ENCODE results near the gene RAB34. TPM values are rescaled to one million over a fixed set of nuclear protein-coding genes. Genes with fewer than 3 reads are reported as not detected.

RAB34 gene
- total and polyA plus RNA-seq, 2 donors (not counting 3 experiments of a cell fraction or from before 2014, with no cell fraction given), result 62.3 to 113 TPM

DNA sequence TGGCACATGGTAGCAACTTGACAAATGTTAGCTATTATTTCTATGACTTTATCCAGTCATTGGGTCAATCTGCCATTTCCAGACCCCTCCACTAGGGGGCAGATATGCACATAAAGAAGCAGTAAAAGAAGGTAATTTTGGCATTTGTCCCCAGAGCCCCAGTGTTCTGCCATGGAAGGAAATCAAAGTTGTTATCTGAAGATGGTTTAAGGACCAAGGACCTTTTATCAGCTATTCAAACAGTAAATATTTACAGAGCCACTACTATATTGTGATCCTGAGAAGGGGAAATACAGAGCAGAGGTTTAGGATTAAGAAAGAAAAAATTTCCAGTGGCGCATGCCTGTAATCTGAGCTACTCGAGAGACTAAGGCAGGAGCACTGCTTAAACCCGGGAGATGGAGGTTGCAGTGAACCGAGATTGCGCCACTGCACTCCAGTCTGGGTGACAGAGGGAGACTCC, 46.2 kb upstream of the RAB34 start:
- dilution Hi-C loops (cut with MboI; ENCODE audit: extremely low pct_ligation_motif_present, low sequenced_read_pairs), result no loop called here
- TF ChIP-seq EZH2 (IDR thresholded peaks at IDR 0.05; ENCODE audit: borderline replicate concordance, low read depth, low read length, severe bottlenecking), result no peak
- TF ChIP-seq, protein P1, sequence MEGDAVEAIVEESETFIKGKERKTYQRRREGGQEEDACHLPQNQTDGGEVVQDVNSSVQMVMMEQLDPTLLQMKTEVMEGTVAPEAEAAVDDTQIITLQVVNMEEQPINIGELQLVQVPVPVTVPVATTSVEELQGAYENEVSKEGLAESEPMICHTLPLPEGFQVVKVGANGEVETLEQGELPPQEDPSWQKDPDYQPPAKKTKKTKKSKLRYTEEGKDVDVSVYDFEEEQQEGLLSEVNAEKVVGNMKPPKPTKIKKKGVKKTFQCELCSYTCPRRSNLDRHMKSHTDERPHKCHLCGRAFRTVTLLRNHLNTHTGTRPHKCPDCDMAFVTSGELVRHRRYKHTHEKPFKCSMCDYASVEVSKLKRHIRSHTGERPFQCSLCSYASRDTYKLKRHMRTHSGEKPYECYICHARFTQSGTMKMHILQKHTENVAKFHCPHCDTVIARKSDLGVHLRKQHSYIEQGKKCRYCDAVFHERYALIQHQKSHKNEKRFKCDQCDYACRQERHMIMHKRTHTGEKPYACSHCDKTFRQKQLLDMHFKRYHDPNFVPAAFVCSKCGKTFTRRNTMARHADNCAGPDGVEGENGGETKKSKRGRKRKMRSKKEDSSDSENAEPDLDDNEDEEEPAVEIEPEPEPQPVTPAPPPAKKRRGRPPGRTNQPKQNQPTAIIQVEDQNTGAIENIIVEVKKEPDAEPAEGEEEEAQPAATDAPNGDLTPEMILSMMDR (IDR thresholded peaks at IDR 0.05; ENCODE audit: extremely low read depth in 1 of 2, insufficient read depth in 1 of 2, low read depth in 1 of 2, low read length in 2 of 2), result peak; percentile 66 to 75
- TF ChIP-seq POLR2AphosphoS5 (IDR thresholded peaks at IDR 0.05; ENCODE audit: insufficient read depth, low read depth, low read length), result no peak
- no peak for TF ChIP-seq POLR2A (IDR thresholded peaks at IDR 0.05; ENCODE audit: low read depth, low read length)
- TF ChIP-seq, protein P2, sequence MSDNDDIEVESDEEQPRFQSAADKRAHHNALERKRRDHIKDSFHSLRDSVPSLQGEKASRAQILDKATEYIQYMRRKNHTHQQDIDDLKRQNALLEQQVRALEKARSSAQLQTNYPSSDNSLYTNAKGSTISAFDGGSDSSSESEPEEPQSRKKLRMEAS (IDR thresholded peaks at IDR 0.05; ENCODE audit: insufficient read depth, insufficient read length), result no peak
- TF ChIP-seq FOS (IDR thresholded peaks at IDR 0.05; ENCODE audit: borderline replicate concordance, insufficient read depth, low read length), result no peak

More for the DNA sequence above, 46.2 kb upstream of the RAB34 start:
- POLR2A ChIA-PET, result interaction anchor here (1.5 kb wide), 1 partner anchor 79 kb away, joined by 8 read pairs; the partner anchor contains the start of gene FAM222B
- H3K4me1 ChIP-seq (ENCODE audit: control insufficient read depth, extremely low read depth, insufficient read depth, low read length), result peaks cover 16% of the 10 kb centered on the region
- H3K79me2 ChIP-seq (ENCODE audit: control insufficient read depth, insufficient read depth, low read length), result peaks cover 10% of the 10 kb centered on the region
- no peak overlapping the region for H2AFZ ChIP-seq (ENCODE audit: low read depth, low read length)
- CTCF ChIA-PET, result interaction anchor here (0.6 to 6.4 kb wide), 64 partner anchors 10 to 360 kb away, joined by 3 to 130 read pairs (median 8); partner anchors contain the start of genes DHRS13, ERAL1, FAM222B and FLOT2
- H3K9me3 ChIP-seq (replicated peaks; ENCODE audit: control insufficient read depth, insufficient read depth, low read length), result no peaks in the 10 kb centered on the region
- H3K27ac ChIP-seq (ENCODE audit: insufficient read depth, low read depth, low read length), result no peak overlapping the region
- DNase-seq (ENCODE audit: low read depth, low spot score), result peak; percentile 79
- FAIRE-seq, result peak; percentile 64
- H4K20me1 ChIP-seq (replicated peaks; ENCODE audit: control insufficient read depth, extremely low read depth, insufficient read depth, low read length), result no peaks in the 10 kb centered on the region
- no peaks in the 10 kb centered on the region for H3K9me1 ChIP-seq (replicated peaks; ENCODE audit: control insufficient read depth, extremely low read depth, insufficient read depth, low read length)
- H3K4me2 ChIP-seq (ENCODE audit: insufficient read depth, low read length), result no peak overlapping the region
- H3K27me3 ChIP-seq (ENCODE audit: control insufficient read depth in 2 of 2, insufficient read depth in 2 of 2, low read length in 2 of 2), result no peaks in the 10 kb centered on the region
- H3K4me3 ChIP-seq (replicated peaks in 1 of 3; ENCODE audit: insufficient read depth in 1 of 3, low read depth in 1 of 3, low read length in 3 of 3), result no peak overlapping the region
- no peak overlapping the region for H3K9ac ChIP-seq (replicated peaks; ENCODE audit: extremely low read depth, insufficient read depth, low read length)
- intact Hi-C loops (cut with micrococcal nuclease), result loop anchor here (1.0 kb wide), 4 partner anchors 48 to 152 kb away; partner anchors contain the start of genes DHRS13 and FAM222B
- no TSS peak for BruUV-seq (replicated peaks)
- peaks cover 7 to 19% of the 10 kb centered on the region in 2 experiments for H3K36me3 ChIP-seq (ENCODE audit: control insufficient read depth in 2 of 2, extremely low read depth in 1 of 2, insufficient read depth in 2 of 2, low read length in 2 of 2)

Data from endothelial cell of umbilical vein (primary cell).